Measurements from ENCODE around the gene BMPER. TPM values are rescaled to one million over a fixed set of nuclear protein-coding genes. Genes with fewer than 3 reads are reported as not detected.

BMPER gene
- total RNA-seq, 1 donor from 2014 or later = 1.3 TPM

DNA sequence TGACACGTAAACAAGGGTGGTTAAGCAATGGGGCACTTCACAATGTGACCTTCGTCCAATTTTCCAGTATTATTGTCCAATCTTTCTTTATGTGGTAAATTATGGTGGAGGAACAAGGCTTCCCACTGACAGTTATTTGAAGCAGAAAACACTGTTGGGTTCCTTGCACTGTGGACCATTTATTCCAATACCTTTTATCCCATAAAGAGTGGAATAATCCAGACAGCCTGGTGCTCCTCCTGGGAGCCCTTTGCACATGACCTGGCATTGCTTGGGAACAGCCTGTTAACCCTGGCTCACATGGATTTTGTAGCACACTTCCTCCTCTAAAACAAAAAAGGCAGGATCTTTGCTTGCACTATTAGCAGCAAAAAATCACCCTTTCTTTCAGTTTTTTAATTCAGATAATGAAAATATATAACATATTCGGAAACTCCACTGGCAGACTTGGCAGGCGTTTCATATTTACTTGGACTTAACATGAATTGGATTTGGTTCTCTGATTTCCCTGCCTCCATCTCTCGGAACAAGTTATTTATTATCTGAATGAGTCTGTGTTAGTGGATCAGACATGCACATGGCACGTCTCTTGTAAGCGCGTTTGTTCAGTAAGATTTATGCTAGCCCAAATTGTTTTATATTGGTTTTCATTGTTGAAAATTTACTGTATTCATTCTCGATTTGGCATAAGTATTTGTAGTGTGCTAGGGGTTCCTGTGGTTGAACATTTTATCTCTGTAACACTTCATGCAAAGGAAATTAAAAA, 59.3 kb downstream of the BMPER start:
- DNase-seq (ENCODE audit: low read depth) = no peak

GRCh38 chr7:33965183-33965744, 59.9 kb downstream of the BMPER start:
- peak; percentile 15 for DNase-seq (ENCODE audit: low read depth)

- no peak for DNase-seq (ENCODE audit: low read depth)
Observed at GRCh38 chr7:33968591-33968990, 63.3 kb downstream of the BMPER start.

DNA sequence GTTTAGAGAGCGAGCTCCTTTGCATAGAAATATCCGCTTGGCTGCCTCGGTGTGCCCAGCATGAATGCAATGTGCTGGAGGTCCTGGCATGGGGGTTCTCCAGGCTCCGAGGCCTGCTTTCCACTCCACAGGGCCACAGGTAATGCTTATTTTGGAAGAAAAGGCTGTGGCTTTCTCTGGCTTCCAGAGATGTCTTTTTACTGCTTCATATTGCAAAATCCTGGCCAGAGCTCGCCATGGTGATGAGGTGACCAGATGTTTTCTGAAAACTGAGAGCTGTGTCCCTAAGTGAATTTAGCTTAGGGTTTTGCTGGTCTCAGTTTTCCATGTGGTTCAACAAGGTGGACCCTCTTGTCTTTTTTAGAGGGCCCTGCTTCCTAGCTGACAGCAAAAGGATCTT, 65.2 kb downstream of the BMPER start:
- peak; percentile 17 for DNase-seq (ENCODE audit: low read depth)

DNA sequence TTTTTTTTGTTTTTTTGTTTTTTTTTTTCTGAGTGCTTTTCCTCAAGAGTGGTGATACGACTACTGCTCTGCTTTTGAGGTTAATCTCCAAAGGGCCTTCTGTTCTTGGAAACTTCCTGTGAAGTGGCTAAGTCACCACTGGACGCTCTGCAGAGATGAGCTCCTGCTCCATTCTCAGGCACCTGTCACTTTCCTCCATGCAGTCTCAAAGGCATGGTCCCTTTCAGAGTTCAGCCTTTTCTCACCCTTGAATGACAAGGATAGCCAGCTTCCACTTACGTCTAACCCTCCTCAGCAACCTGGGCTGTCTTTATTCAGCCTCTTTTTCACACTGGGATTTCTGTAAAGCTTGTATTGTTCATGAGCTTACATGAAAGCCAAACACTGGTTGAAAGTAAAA, 65.8 kb downstream of the BMPER start:
- peak; percentile 18 for DNase-seq (ENCODE audit: low read depth)

DNA sequence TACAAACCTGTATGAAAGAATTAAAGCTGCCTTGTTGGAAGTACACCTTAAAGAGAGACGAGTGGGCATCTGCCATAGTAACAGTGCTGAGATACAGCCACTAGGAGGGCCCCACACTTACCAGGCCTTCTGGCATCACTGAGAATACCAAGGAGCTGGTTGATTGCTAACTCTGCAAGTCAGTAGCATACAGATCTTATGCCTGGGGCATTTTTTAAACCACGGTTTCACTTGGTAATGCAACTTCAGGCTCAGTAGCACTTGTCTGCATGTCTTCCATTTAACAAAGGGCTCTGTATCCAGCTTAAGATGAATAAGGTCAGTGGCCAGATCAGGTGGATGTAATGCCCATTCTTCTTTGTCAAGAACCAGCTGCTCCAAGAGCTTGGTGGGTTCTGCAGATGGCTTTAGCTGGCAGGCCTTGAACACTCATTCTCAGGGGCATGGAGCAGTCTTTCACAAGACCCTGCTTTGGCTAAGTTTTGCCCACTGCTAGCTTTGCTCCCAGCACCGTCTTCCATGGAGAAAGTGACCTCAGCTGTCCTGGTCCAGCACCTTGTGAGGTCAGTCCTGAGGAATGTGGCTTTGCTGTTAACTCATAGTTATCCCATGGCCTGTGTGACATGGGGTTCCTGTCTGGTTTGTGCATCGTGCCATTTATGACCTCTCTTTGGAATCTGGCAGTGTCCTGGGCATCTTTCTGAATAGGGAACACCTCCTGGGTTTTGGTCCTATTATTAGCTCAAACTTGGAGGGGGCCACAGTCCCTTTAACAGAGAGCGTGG, 68.1 kb downstream of the BMPER start:
- peak; percentile 31 for DNase-seq (ENCODE audit: low read depth)

DNA sequence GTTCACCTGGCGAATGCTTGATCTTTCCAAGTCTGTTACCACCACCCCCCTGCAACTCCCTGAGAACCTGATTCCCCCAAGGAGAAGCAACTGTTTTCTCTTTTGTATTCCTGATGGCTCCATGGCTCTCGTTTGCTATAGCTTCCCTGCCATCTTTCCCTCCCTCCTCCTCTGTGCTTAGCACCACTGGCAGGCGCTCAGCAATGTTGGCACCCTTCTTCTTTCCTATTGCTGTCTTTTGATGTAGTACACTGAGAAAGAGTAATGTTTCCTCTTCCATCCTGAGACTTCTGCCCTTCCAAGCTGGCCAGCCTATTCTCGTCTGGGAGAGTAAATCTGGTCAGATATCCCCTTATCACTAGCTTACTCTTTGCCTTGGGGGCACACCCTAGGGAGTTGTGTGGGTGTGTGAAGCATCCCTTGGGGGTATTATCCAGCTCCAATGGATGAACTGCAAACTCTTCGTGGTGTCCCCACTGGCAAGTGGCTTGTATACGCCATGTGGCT, 74.0 kb downstream of the BMPER start:
- no peak for DNase-seq (ENCODE audit: low read depth)

DNA sequence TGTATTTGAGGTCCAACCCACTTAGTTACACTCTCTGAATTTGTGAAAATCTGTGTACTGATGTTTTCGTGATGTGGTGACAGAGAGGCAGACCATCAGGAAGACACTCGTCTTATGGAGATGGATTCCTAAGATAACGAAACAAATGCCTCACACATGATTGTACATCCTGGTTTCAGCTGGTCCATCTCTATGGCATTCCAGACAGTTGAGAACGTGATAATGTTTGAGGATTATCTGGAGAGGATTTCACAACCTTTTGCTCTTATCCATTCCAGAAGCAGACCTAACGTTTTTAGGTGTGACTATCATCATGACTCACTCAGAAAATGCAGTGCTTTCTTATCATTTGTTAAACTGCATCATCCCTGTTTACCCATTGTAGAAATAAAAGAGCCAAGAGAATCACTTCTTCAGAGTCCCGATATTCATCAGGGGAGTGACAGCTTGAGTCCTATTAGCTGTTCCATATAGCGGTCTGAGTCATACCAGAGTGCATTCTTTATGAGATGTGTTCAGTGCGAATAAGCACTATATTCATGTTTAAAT, 74.5 kb downstream of the BMPER start:
- DNase-seq (ENCODE audit: low read depth) = peak; percentile 57

DNA sequence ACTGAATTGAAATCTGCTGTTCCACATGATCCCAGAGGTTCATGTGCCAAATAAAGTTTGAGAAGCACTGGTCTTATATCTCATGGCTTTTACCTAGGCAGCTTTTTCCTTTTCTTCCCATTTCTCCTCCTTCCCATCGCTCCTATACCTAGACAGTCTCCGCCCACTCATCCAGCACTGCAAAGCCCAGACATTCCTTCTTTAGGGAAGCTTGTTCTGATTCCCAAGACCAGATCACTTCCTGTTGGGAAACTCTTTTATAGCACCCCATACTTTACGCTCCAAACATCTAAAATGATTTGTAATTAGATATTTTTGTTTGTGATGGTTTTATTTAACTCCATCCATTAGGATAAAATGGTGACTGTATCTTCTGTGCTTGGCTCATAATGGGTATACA, 75.9 kb downstream of the BMPER start:
- DNase-seq (ENCODE audit: low read depth) = peak; percentile 9

- DNase-seq (ENCODE audit: low read depth) = peak; percentile 55
Observed at GRCh38 chr7:33981671-33982424, 76.5 kb downstream of the BMPER start.

GRCh38 chr7:33982425-33982786, 77.1 kb downstream of the BMPER start:
- peak; percentile 50 for DNase-seq (ENCODE audit: low read depth)

DNA sequence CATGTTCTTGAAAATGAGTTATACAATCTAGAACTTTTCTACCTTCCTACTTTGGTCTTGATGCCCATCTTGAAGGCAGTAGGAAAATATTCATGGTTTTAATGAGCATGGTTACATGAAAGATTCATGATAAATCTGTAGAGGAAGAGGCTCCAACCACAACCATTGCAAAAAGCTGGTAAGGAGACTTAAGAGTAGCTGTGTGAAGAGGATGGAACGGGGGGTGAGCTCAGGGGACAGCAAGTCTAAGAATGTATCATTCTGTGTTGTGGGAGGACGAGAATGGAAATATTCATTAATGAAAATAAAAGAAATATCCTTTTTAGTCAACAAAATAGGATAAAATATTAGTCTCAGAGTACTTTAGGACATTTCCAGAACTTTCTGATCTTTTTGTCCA, 81.1 kb downstream of the BMPER start:
- DNase-seq (ENCODE audit: low read depth) = no peak

DNA sequence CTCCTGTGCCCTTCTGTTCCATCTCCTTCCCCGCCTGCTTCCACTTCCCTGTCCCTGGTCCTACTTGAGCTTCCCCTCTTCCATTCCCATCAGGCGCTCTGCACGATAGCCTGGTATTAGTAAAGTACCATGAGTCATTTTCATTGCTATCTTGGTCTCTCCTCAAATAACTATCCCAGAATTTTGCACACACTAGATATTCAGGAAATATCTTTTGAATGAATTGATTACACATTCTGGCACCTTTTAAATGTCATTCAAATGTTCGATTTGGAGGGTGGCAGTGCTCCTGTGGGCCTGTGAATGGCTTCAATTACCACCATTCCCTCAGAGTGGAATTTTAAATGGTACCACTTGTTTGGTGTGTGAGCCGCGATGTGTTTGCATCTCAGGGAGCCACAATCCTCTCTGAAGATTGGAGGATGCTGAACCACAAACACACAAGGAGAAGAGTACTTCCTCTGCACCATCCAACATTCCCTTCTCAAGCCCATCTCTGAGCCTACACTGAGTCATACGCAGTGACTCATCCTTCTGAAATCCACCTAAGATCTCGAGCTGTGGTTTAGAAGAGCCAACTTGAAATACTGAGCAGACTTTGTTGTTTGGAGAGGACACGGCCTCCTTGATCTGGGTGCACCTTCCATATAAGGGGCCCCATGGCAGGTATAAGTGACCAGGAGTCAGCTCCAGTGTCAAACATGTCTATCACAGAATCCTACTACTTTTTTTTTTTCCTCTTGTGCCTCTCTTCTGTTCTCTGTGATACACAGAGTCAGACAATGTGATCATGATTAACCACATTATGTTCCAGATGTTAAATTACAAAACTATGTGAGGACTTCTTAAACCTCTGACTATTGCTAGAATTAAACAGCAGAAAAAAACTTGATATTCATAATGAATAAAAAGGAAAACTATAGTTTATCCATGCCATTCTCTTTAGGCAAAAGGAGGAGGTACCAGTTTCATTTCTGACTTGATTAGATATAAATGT, 81.9 kb downstream of the BMPER start:
- peak; percentile 98 for DNase-seq (ENCODE audit: low read depth)

- DNase-seq (ENCODE audit: low read depth) = peak; percentile 3
Observed at GRCh38 chr7:33996899-33997298, 91.6 kb downstream of the BMPER start.

GRCh38 chr7:33998476-33998875, 93.1 kb downstream of the BMPER start:
- peak; percentile 18 for DNase-seq (ENCODE audit: low read depth)

- DNase-seq (ENCODE audit: low read depth) = no peak
Observed at GRCh38 chr7:34011017-34011695, 105.8 kb downstream of the BMPER start.

DNA sequence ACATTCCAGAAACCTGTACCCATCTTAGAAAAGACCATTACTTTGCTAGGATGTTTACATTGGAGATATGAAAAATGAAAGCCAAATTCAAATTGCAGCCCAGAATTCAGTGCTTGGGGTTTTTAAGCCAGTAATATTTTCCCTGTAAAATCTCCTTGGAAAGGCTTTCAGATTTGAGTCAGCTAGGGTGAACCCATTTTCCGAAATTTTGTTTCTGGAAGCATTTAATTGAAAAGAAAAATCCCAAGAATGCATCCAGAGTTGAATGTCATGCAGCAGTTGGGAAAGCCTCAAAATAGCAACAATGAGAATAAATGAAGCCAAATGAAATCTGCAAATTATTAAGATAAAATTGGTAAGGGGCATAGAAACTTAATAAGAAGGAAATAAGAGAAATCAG, 106.4 kb downstream of the BMPER start:
- DNase-seq (ENCODE audit: low read depth) = peak; percentile 43

DNA sequence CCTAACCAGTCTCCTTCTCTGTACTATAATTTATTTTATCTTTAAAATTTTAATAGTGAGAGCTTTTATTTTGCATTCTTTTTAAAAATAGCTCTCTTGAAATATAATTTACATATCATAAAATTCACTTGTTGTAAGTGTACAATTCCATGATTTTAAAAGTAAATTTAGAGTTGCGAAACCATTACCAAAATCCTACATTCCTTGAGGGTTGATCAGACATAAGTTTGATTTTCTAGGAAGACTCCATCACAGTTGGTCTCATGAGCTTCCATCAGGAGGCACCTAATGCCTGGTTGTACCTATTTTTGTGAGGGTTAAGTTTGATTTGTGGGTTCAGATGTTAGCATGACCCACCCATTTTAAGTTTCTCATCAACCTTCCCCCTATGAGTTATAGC, 108.1 kb downstream of the BMPER start:
- no peak for DNase-seq (ENCODE audit: low read depth)

DNA sequence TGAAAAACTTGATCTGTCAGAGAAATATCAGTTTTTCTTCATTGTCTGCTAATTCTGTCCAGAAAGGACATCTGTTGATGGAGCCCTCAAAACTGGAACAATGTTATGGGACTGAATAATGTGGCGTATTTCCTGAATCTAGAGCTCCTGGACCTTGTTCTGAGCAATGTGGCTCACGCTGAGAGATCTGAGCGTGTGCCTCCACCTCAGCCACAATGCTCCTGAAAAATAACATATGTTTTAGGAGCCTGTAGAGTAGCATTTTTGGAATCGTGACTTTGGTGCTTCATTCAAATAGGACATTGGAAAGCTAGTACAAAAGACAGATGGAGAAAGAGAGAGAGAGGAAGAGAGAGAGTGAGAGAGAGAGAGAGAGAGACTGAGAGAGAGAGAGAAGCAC, 110.3 kb downstream of the BMPER start:
- no peak for DNase-seq (ENCODE audit: low read depth)
